SK-N-SH (cell line): ENCODE data around the gene ME3. TPM values are rescaled to one million over a fixed set of nuclear protein-coding genes. Genes with fewer than 3 reads are reported as not detected.

Source experiments
- CTCF ChIA-PET: fragments of 300-600, 350-600 bp; formaldehyde crosslinking; extraction: SDS; loops from one replicate; lab custom pipeline; 2021; lab: Yijun Ruan, JAX
- POLR2A ChIA-PET: fragments of 350-600 bp; sonication (Branson Sonifier 250); formaldehyde crosslinking; extraction: SDS; loops from one replicate; lab custom pipeline; 2020; ENCODE audit warnings: antibody characterized with exemption, inconsistent platforms; lab: Yijun Ruan, JAX
- DNase-seq: peaks from one replicate; pipeline ENCODE4 v3.0.0; 2012
- H2AFZ ChIP-seq: fragments of 200-600 bp; sonication (generic); 2 replicates; pipeline ENCODE4 v1.8.1; 2016; ENCODE audit warnings: antibody characterized with exemption, mild to moderate bottlenecking, low read depth
- H3F3A ChIP-seq: fragments of 200-600 bp; sonication (generic); replicated peaks from 2 replicates; pipeline ENCODE3; 2016; ENCODE audit warnings: antibody characterized with exemption, mild to moderate bottlenecking; ENCODE audit not compliant: insufficient read depth
- H3K27ac ChIP-seq, 2 experiments: fragments of 200-500 bp in 1 of 2; fragments of 200-600 bp in 1 of 2; sonication (Bioruptor generic) in 1 of 2; sonication (generic), shearing (Covaris generic) in 1 of 2; 2 replicates each; pipeline versions ENCODE4 v1.5.1 to v1.6.1; 2014 to 2016; ENCODE audit warnings: low read depth in 2 of 2, inconsistent platforms in 1 of 2, low read length in 1 of 2, mild to moderate bottlenecking in 1 of 2, mixed read lengths in 1 of 2
- H3K27me3 ChIP-seq: fragments of 200-600 bp; sonication (generic), shearing (Covaris generic); 2 replicates; pipeline ENCODE4 v1.6.1; 2016; ENCODE audit warnings: mixed run types; ENCODE audit not compliant: insufficient read depth
- H3K36me3 ChIP-seq, 2 experiments: fragments of 200-500 bp in 1 of 2; fragments of 200-600 bp in 1 of 2; sonication (Bioruptor generic) in 1 of 2; sonication (generic) in 1 of 2; replicated peaks in 1 of 2; 2 replicates each; pipeline versions ENCODE3 to v1.5.1; 2014 to 2016; ENCODE audit warnings: low read length in 1 of 2, mild to moderate bottlenecking in 1 of 2; ENCODE audit not compliant: insufficient read depth in 2 of 2, control insufficient read depth in 1 of 2
- H3K4me1 ChIP-seq, 2 experiments: fragments of 200-500 bp in 1 of 2; fragments of 200-600 bp in 1 of 2; sonication (Bioruptor generic) in 1 of 2; sonication (generic), shearing (Covaris generic) in 1 of 2; 2 replicates each; pipeline versions ENCODE4 v1.5.1 to v1.6.1; 2014 to 2016; ENCODE audit warnings: low read depth in 1 of 2, low read length in 1 of 2, mixed run types in 1 of 2; ENCODE audit not compliant: insufficient read depth in 2 of 2, control insufficient read depth in 1 of 2
- H3K4me2 ChIP-seq: fragments of 200-600 bp; sonication (generic), shearing (Covaris generic); 2 replicates; pipeline ENCODE4 v1.6.1; 2017; ENCODE audit warnings: mixed run types
- H3K4me3 ChIP-seq, 2 experiments: fragments of 200-500 bp in 1 of 2; fragments of 200-600 bp in 1 of 2; sonication (Bioruptor generic) in 1 of 2; sonication (generic), shearing (Covaris generic) in 1 of 2; 2 replicates each; pipeline versions ENCODE4 v1.5.1 to v1.8.1; 2014 to 2016; ENCODE audit warnings: low read depth in 2 of 2, inconsistent platforms in 1 of 2, low read length in 1 of 2, mild to moderate bottlenecking in 1 of 2, mixed read lengths in 1 of 2, moderate library complexity in 1 of 2
- H3K79me2 ChIP-seq: fragments of 200-600 bp; sonication (generic); 2 replicates; pipeline ENCODE4 v1.8.1; 2017; ENCODE audit warnings: mild to moderate bottlenecking; ENCODE audit not compliant: insufficient read depth
- H3K9ac ChIP-seq: fragments of 200-600 bp; sonication (generic); 2 replicates; pipeline ENCODE4 v1.6.1; 2017; ENCODE audit warnings: mixed run types
- H3K9me2 ChIP-seq: fragments of 200-600 bp; sonication (generic); 2 replicates; pipeline ENCODE4 v1.6.1; 2017; ENCODE audit warnings: mixed run types
- H3K9me3 ChIP-seq: fragments of 200-600 bp; sonication (generic); 2 replicates; pipeline ENCODE4 v1.6.1; 2017; ENCODE audit warnings: mixed run types, mild to moderate bottlenecking, moderate library complexity
- H4K20me1 ChIP-seq: fragments of 200-600 bp; sonication (generic); 2 replicates; pipeline ENCODE4 v1.6.1; 2017; ENCODE audit warnings: mild to moderate bottlenecking, mixed run types; ENCODE audit not compliant: insufficient read depth
- CHD2 ChIP-seq: fragments of 150-350 bp; IDR thresholded peaks from 2 replicates; pipeline ENCODE4 v1.6.1; 2018; ENCODE audit warnings: low read length; ENCODE audit not compliant: partially characterized antibody
- ELF1 ChIP-seq: IDR thresholded peaks from 2 replicates; pipeline ENCODE4 v1.4.0; 2012
- EP300 ChIP-seq, 2 experiments: IDR thresholded peaks; 2 replicates each; pipeline versions ENCODE4 v1.4.0 to v1.6.1; 2012; ENCODE audit warnings: borderline replicate concordance in 1 of 2, low read depth in 1 of 2, low read length in 1 of 2
- EZH2phosphoT487 ChIP-seq: fragments of 200-600 bp; sonication (generic); IDR thresholded peaks from 2 replicates; pipeline ENCODE4 v1.6.1; 2017; ENCODE audit warnings: low read depth, mixed run types, mild to moderate bottlenecking, antibody characterized with exemption, moderate library complexity, borderline replicate concordance
- FOSL2 ChIP-seq: IDR thresholded peaks from 2 replicates; pipeline ENCODE4 v1.4.0; 2012; ENCODE audit warnings: low read depth, mild to moderate bottlenecking, moderate library complexity, borderline replicate concordance
- FOXJ3 ChIP-seq: sonication (generic); formaldehyde crosslinking; IDR thresholded peaks from 2 replicates; pipeline ENCODE4 v1.5.1; 2020; ENCODE audit warnings: mild to moderate bottlenecking, missing genetic modification reagents
- FOXM1 ChIP-seq: IDR thresholded peaks from 2 replicates; pipeline ENCODE4 v1.4.0; 2012; ENCODE audit warnings: low read depth, mild to moderate bottlenecking
- GABPA ChIP-seq: IDR thresholded peaks from 2 replicates; pipeline ENCODE4 v1.4.0; 2012; ENCODE audit warnings: low read depth, mild to moderate bottlenecking
- JUND ChIP-seq: IDR thresholded peaks from 2 replicates; pipeline ENCODE4 v1.4.0; 2012
- MXI1 ChIP-seq: IDR thresholded peaks from 2 replicates; pipeline ENCODE4 v1.6.1; 2012; ENCODE audit warnings: mild to moderate bottlenecking, low read depth, low read length, improper control_type of control experiment
- NFIC ChIP-seq: IDR thresholded peaks from 2 replicates; pipeline ENCODE4 v1.4.0; 2012; ENCODE audit warnings: borderline replicate concordance
- POLR2AphosphoS5 ChIP-seq: IDR thresholded peaks from 2 replicates; pipeline ENCODE4 v1.6.1; 2012; ENCODE audit warnings: low read depth, low read length
- RAD21 ChIP-seq: IDR thresholded peaks from 2 replicates; pipeline ENCODE4 v1.6.1; 2012; ENCODE audit warnings: mild to moderate bottlenecking, low read length
- RCOR1 ChIP-seq: fragments of 150-350 bp; IDR thresholded peaks from 2 replicates; pipeline ENCODE4 v1.6.1; 2017; ENCODE audit warnings: antibody characterized with exemption, low read length
- RFX5 ChIP-seq: IDR thresholded peaks from 2 replicates; pipeline ENCODE4 v1.6.1; 2012; ENCODE audit warnings: mild to moderate bottlenecking, improper control_type of control experiment, low read length
- RXRA ChIP-seq: IDR thresholded peaks from 2 replicates; pipeline ENCODE4 v1.4.0; 2012; ENCODE audit warnings: low read depth, mild to moderate bottlenecking, borderline replicate concordance
- TAF1 ChIP-seq: IDR thresholded peaks from 2 replicates; pipeline ENCODE4 v1.6.1; 2012; ENCODE audit warnings: low read depth, mild to moderate bottlenecking, low read length, moderate library complexity, borderline replicate concordance
- TEAD4 ChIP-seq: IDR thresholded peaks from 2 replicates; pipeline ENCODE4 v1.4.0; 2012; ENCODE audit warnings: mild to moderate bottlenecking, borderline replicate concordance; ENCODE audit not compliant: insufficient read depth
- YY1 ChIP-seq: IDR thresholded peaks from 2 replicates; pipeline ENCODE4 v1.4.0; 2012; ENCODE audit warnings: low read depth, mild to moderate bottlenecking
- polyA plus RNA-seq, 3 experiments: library from polyadenylated mRNA; depleted of rRNA; stranded (reverse); fragments of >200 nt; gene quantifications; 2 replicates each; pipeline ENCODE4 v1.2.3, GENCODE V29; 2012
- TF ChIP-seq, protein P1 (sequence below): IDR thresholded peaks from 2 replicates; pipeline ENCODE4 v1.4.0; 2012; ENCODE audit warnings: low read depth, borderline replicate concordance
- TF ChIP-seq, protein P2 (sequence below): IDR thresholded peaks from 2 replicates; pipeline ENCODE4 v1.6.1; 2012; ENCODE audit warnings: mild to moderate bottlenecking, low read depth, low read length, moderate library complexity
- TF ChIP-seq, protein P3 (sequence below): fragments of 150-350 bp; IDR thresholded peaks from 2 replicates; pipeline ENCODE4 v1.6.1; 2016; ENCODE audit warnings: mild to moderate bottlenecking, low read depth, low read length
- TF ChIP-seq, protein P4 (sequence below): fragments of 200-600 bp; sonication (generic); IDR thresholded peaks from 2 replicates; pipeline ENCODE4 v1.6.1; 2017; ENCODE audit warnings: antibody characterized with exemption, mild to moderate bottlenecking, moderate library complexity
- TF ChIP-seq, protein P5 (sequence below): IDR thresholded peaks from 2 replicates; pipeline ENCODE4 v1.4.0; 2012; ENCODE audit warnings: low read depth, borderline replicate concordance
- TF ChIP-seq, protein P6 (sequence below): IDR thresholded peaks from 2 replicates; pipeline ENCODE4; 2012

ME3 gene
- polyA plus RNA-seq, 1 of the 3 experiments (the other 2 are of a cell fraction): 22.0 TPM

DNA sequence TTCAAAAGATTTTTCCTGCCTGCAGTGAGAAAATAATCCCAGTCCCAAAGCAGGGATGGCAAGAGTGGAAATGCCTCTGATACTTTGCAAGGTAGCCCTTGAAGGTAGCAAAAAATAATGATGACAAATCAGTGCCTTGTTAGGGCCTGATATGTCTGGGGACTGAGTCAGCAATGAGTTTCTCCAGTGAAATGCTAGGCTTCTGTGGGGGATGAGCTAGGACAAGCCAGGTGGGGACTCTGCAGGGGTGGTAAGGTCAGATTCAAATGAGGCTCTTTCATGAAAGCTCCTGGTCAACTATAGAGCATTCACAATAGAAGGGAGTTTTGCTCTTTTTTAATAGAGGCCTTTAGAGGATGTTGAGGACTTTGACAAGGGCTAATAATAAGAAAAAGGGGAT, 77.7 kb downstream of the ME3 start:
- CTCF ChIA-PET: interaction anchor here (1.3 to 1.4 kb wide), 2 partner anchors 12 to 14 kb away, joined by 4 to 8 read pairs; no protein-coding TSS in a partner anchor
- Histone ChIP-seq H3K4me2 (no peak overlapping the region; the same call in 1 of the 2 replicates), H2AFZ (no peak overlapping the region), H3K79me2 (no peaks in the 10 kb centered on the region), H3K9me2 (no peaks in the 10 kb centered on the region), H3K27me3 (no peaks in the 10 kb centered on the region), H3K9me3 (no peaks in the 10 kb centered on the region), H3K4me1 (peaks cover 6 to 37% of the 10 kb centered on the region in 2 experiments), H3F3A (peaks cover 28% of the 10 kb centered on the region), H3K27ac (peak overlapping the region in 1 of 2 experiments; percentile 95; a peak in 1 of 4 replicates), H3K9ac (no peak overlapping the region), H4K20me1 (no peaks in the 10 kb centered on the region), H3K36me3 (no peaks in the 10 kb centered on the region), H3K4me3 (no peak overlapping the region)
- DNase-seq: no peak
- POLR2A ChIA-PET: no interaction called here
- TF ChIP-seq, protein P1, sequence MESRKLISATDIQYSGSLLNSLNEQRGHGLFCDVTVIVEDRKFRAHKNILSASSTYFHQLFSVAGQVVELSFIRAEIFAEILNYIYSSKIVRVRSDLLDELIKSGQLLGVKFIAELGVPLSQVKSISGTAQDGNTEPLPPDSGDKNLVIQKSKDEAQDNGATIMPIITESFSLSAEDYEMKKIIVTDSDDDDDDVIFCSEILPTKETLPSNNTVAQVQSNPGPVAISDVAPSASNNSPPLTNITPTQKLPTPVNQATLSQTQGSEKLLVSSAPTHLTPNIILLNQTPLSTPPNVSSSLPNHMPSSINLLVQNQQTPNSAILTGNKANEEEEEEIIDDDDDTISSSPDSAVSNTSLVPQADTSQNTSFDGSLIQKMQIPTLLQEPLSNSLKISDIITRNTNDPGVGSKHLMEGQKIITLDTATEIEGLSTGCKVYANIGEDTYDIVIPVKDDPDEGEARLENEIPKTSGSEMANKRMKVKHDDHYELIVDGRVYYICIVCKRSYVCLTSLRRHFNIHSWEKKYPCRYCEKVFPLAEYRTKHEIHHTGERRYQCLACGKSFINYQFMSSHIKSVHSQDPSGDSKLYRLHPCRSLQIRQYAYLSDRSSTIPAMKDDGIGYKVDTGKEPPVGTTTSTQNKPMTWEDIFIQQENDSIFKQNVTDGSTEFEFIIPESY: no peak
- TF ChIP-seq, protein P2, sequence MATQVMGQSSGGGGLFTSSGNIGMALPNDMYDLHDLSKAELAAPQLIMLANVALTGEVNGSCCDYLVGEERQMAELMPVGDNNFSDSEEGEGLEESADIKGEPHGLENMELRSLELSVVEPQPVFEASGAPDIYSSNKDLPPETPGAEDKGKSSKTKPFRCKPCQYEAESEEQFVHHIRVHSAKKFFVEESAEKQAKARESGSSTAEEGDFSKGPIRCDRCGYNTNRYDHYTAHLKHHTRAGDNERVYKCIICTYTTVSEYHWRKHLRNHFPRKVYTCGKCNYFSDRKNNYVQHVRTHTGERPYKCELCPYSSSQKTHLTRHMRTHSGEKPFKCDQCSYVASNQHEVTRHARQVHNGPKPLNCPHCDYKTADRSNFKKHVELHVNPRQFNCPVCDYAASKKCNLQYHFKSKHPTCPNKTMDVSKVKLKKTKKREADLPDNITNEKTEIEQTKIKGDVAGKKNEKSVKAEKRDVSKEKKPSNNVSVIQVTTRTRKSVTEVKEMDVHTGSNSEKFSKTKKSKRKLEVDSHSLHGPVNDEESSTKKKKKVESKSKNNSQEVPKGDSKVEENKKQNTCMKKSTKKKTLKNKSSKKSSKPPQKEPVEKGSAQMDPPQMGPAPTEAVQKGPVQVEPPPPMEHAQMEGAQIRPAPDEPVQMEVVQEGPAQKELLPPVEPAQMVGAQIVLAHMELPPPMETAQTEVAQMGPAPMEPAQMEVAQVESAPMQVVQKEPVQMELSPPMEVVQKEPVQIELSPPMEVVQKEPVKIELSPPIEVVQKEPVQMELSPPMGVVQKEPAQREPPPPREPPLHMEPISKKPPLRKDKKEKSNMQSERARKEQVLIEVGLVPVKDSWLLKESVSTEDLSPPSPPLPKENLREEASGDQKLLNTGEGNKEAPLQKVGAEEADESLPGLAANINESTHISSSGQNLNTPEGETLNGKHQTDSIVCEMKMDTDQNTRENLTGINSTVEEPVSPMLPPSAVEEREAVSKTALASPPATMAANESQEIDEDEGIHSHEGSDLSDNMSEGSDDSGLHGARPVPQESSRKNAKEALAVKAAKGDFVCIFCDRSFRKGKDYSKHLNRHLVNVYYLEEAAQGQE: no peak
- no peak for TF ChIP-seq FOXJ3 (CRISPR knock-in tag)
- TF ChIP-seq EP300 (IDR thresholded peaks at IDR 0.05; ENCODE audit: borderline replicate concordance in 1 of 2, low read depth in 1 of 2, low read length in 1 of 2): peak in 1 of 2 experiments; percentile 61; a peak in 1 of 4 replicates
- TF ChIP-seq TAF1: no peak
- TF ChIP-seq TEAD4: no peak
- TF ChIP-seq ELF1: no peak
- peak; percentile 50; the same call in 1 of the 2 replicates for TF ChIP-seq NFIC
- TF ChIP-seq, protein P3, sequence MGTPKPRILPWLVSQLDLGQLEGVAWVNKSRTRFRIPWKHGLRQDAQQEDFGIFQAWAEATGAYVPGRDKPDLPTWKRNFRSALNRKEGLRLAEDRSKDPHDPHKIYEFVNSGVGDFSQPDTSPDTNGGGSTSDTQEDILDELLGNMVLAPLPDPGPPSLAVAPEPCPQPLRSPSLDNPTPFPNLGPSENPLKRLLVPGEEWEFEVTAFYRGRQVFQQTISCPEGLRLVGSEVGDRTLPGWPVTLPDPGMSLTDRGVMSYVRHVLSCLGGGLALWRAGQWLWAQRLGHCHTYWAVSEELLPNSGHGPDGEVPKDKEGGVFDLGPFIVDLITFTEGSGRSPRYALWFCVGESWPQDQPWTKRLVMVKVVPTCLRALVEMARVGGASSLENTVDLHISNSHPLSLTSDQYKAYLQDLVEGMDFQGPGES: no peak
- TF ChIP-seq YY1: no peak
- TF ChIP-seq, protein P4, sequence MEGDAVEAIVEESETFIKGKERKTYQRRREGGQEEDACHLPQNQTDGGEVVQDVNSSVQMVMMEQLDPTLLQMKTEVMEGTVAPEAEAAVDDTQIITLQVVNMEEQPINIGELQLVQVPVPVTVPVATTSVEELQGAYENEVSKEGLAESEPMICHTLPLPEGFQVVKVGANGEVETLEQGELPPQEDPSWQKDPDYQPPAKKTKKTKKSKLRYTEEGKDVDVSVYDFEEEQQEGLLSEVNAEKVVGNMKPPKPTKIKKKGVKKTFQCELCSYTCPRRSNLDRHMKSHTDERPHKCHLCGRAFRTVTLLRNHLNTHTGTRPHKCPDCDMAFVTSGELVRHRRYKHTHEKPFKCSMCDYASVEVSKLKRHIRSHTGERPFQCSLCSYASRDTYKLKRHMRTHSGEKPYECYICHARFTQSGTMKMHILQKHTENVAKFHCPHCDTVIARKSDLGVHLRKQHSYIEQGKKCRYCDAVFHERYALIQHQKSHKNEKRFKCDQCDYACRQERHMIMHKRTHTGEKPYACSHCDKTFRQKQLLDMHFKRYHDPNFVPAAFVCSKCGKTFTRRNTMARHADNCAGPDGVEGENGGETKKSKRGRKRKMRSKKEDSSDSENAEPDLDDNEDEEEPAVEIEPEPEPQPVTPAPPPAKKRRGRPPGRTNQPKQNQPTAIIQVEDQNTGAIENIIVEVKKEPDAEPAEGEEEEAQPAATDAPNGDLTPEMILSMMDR: no peak
- peak; percentile 62; the same call in 1 of the 2 replicates for TF ChIP-seq RXRA
- no peak for TF ChIP-seq CHD2
- no peak for TF ChIP-seq MXI1
- TF ChIP-seq RFX5: no peak
- TF ChIP-seq, protein P5, sequence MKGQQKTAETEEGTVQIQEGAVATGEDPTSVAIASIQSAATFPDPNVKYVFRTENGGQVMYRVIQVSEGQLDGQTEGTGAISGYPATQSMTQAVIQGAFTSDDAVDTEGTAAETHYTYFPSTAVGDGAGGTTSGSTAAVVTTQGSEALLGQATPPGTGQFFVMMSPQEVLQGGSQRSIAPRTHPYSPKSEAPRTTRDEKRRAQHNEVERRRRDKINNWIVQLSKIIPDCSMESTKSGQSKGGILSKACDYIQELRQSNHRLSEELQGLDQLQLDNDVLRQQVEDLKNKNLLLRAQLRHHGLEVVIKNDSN: no peak
- TF ChIP-seq FOSL2: peak; percentile 81; the same call in 1 of the 2 replicates
- no peak for TF ChIP-seq RCOR1
- no peak for TF ChIP-seq RAD21
- peak; percentile 71 for TF ChIP-seq JUND
- TF ChIP-seq GABPA: no peak
- TF ChIP-seq FOXM1: no peak
- no peak for TF ChIP-seq EZH2phosphoT487
- TF ChIP-seq, protein P6, sequence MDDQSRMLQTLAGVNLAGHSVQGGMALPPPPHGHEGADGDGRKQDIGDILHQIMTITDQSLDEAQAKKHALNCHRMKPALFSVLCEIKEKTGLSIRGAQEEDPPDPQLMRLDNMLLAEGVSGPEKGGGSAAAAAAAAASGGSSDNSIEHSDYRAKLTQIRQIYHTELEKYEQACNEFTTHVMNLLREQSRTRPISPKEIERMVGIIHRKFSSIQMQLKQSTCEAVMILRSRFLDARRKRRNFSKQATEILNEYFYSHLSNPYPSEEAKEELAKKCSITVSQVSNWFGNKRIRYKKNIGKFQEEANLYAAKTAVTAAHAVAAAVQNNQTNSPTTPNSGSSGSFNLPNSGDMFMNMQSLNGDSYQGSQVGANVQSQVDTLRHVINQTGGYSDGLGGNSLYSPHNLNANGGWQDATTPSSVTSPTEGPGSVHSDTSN: peak; percentile 68
- TF ChIP-seq POLR2AphosphoS5: no peak
